Activated CD4-positive, alpha-beta T cell treated with anti-CD3 and anti-CD28 coated beads, Interleukin-2, amount 10 ng/mL, durations not matched to agents 7 days and 5 days (primary cell): ENCODE data around the gene NDUFB8. TPM values are rescaled to one million over a fixed set of nuclear protein-coding genes. Genes with fewer than 3 reads are reported as not detected.

Experiments used
- CTCF ChIA-PET: fragments of 350-600 bp; sonication (Branson Sonifier 250); formaldehyde crosslinking; loops from one replicate; lab custom pipeline; 2021; ENCODE audit warnings: antibody characterized with exemption; lab: Charles Lee
- POLR2A ChIA-PET: fragments of 350-600 bp; sonication (Branson Sonifier 250); formaldehyde crosslinking; loops from one replicate; lab custom pipeline; 2021; ENCODE audit warnings: antibody characterized with exemption; lab: Charles Lee
- DNase-seq: peaks from one replicate; pipeline ENCODE4 v3.0.0-alpha.2; 2020
- H3K27ac Mint-ChIP-seq: one replicate; pipeline ENCODE4 v1.8.0; 2021; ENCODE audit warnings: mild to moderate bottlenecking, moderate library complexity, mixed read lengths
- H3K27me3 Mint-ChIP-seq: one replicate; pipeline ENCODE4 v1.8.0; 2021; ENCODE audit warnings: mixed read lengths
- H3K36me3 Mint-ChIP-seq: one replicate; pipeline ENCODE4 v1.8.0; 2021; ENCODE audit warnings: low read depth, mixed read lengths
- H3K4me1 Mint-ChIP-seq: one replicate; pipeline ENCODE4 v1.8.0; 2021; ENCODE audit warnings: mixed read lengths
- H3K4me3 Mint-ChIP-seq: one replicate; pipeline ENCODE4 v1.8.0; 2021; ENCODE audit warnings: mild to moderate bottlenecking, moderate library complexity, mixed read lengths
- H3K9me3 Mint-ChIP-seq: one replicate; pipeline ENCODE4 v1.8.0; 2021; ENCODE audit warnings: mixed read lengths
- total RNA-seq, 2 experiments: library from RNA; stranded (reverse); gene quantifications; one replicate each; pipeline ENCODE4 v1.2.3, GENCODE V29; 2021

The NDUFB8 gene
- total RNA-seq, 2 experiments from 2014 or later: 241 to 267 TPM

GRCh38 chr10:100516847-100517246 lies 12.8 kb downstream of the NDUFB8 start:
- ChIA-PET CTCF (interaction anchor here (1.2 to 12.7 kb wide), 6 partner anchors 8 to 84 kb away, joined by 4 to 170 read pairs (median 20); partner anchors contain the start of genes HIF1AN, NDUFB8 and SEC31B), POLR2A (no interaction called here)
- Mint-ChIP-seq H3K9me3 (no peaks in the 10 kb centered on the region), H3K27me3 (no peaks in the 10 kb centered on the region), H3K4me1 (peaks cover 66% of the 10 kb centered on the region), H3K4me3 (no peak overlapping the region), H3K27ac (no peak overlapping the region), H3K36me3 (peaks cover 49% of the 10 kb centered on the region)
- no peak for DNase-seq

- peaks cover 73% of the 10 kb centered on the region for H3K4me1 Mint-ChIP-seq
- ChIA-PET POLR2A (no interaction called here), CTCF (interaction anchor here (0.8 to 12.7 kb wide), 5 partner anchors 9 to 432 kb away, joined by 3 to 170 read pairs (median 48); partner anchors contain the start of genes HIF1AN, NDUFB8 and SEC31B)
- no peaks in the 10 kb centered on the region for H3K27me3 Mint-ChIP-seq
- no peak overlapping the region for H3K4me3 Mint-ChIP-seq
- no peaks in the 10 kb centered on the region for H3K9me3 Mint-ChIP-seq
- peaks cover 50% of the 10 kb centered on the region for H3K36me3 Mint-ChIP-seq
- DNase-seq: no peak
- peak overlapping the region; percentile 21 for H3K27ac Mint-ChIP-seq
Observed at GRCh38 chr10:100515612-100516011, 14.1 kb downstream of the NDUFB8 start.

GRCh38 chr10:100510533-100511308 lies 18.9 kb downstream of the NDUFB8 start:
- Mint-ChIP-seq H3K4me1 (peaks cover 84% of the 10 kb centered on the region), H3K4me3 (peak overlapping the region; percentile 49), H3K36me3 (peaks cover 54% of the 10 kb centered on the region)

GRCh38 chr10:100509241-100509840 lies 20.3 kb downstream of the NDUFB8 start:
- Mint-ChIP-seq H3K4me1 (peaks cover 93% of the 10 kb centered on the region), H3K4me3 (peak overlapping the region; percentile 78), H3K27ac (peak overlapping the region; percentile 93), H3K27me3 (no peaks in the 10 kb centered on the region), H3K9me3 (no peaks in the 10 kb centered on the region), H3K36me3 (peaks cover 60% of the 10 kb centered on the region)
- ChIA-PET POLR2A (interaction anchor here (0.6 to 1.5 kb wide), 8 partner anchors 9 to 388 kb away, joined by 3 to 10 read pairs (median 4); partner anchors contain the start of gene HIF1AN), CTCF (interaction anchor here (0.6 to 12.7 kb wide), 26 partner anchors 9 to 283 kb away, joined by 3 to 170 read pairs (median 4); partner anchors contain the start of genes HIF1AN, NDUFB8, SCD and SEC31B)
- peak; percentile 83 for DNase-seq

More at GRCh38 chr10:100510533-100511308, 18.9 kb downstream of the NDUFB8 start:
- Mint-ChIP-seq H3K27me3 (no peaks in the 10 kb centered on the region), H3K9me3 (no peaks in the 10 kb centered on the region), H3K27ac (peak overlapping the region; percentile 93)
- POLR2A ChIA-PET: interaction anchor here (0.6 to 1.3 kb wide), 2 partner anchors 14 to 33 kb away, joined by 3 to 5 read pairs; no protein-coding TSS in a partner anchor
- CTCF ChIA-PET: interaction anchor here (0.6 to 12.7 kb wide), 9 partner anchors 12 to 166 kb away, joined by 3 to 170 read pairs (median 5); partner anchors contain the start of genes HIF1AN, NDUFB8 and SEC31B
- peak; percentile 89 for DNase-seq

GRCh38 chr10:100508691-100509150 lies 20.9 kb downstream of the NDUFB8 start:
- Mint-ChIP-seq H3K36me3 (peaks cover 63% of the 10 kb centered on the region), H3K9me3 (no peaks in the 10 kb centered on the region), H3K4me1 (peaks cover 95% of the 10 kb centered on the region), H3K4me3 (peak overlapping the region; percentile 78), H3K27ac (peak overlapping the region; percentile 93), H3K27me3 (no peaks in the 10 kb centered on the region)
- ChIA-PET CTCF (interaction anchor here (0.6 to 12.7 kb wide), 27 partner anchors 9 to 283 kb away, joined by 3 to 170 read pairs (median 4); partner anchors contain the start of genes HIF1AN, NDUFB8, SCD and SEC31B), POLR2A (interaction anchor here (0.6 to 1.5 kb wide), 8 partner anchors 10 to 388 kb away, joined by 3 to 10 read pairs (median 4); partner anchors contain the start of gene HIF1AN)
- DNase-seq: peak; percentile 82

GRCh38 chr10:100508266-100508665 lies 21.4 kb downstream of the NDUFB8 start:
- CTCF ChIA-PET: interaction anchor here (0.9 to 12.7 kb wide), 19 partner anchors 8 to 181 kb away, joined by 3 to 170 read pairs (median 7); partner anchors contain the start of genes HIF1AN, NDUFB8, SCD and SEC31B
- no peaks in the 10 kb centered on the region for H3K9me3 Mint-ChIP-seq
- H3K4me3 Mint-ChIP-seq: peak overlapping the region; percentile 78
- H3K27me3 Mint-ChIP-seq: no peaks in the 10 kb centered on the region
- no peak for DNase-seq
- peak overlapping the region; percentile 93 for H3K27ac Mint-ChIP-seq
- POLR2A ChIA-PET: interaction anchor here (1.0 to 1.5 kb wide), 4 partner anchors 10 to 167 kb away, joined by 3 to 10 read pairs (median 5); partner anchors contain the start of gene HIF1AN
- peaks cover 62% of the 10 kb centered on the region for H3K36me3 Mint-ChIP-seq
- H3K4me1 Mint-ChIP-seq: peaks cover 97% of the 10 kb centered on the region

- Mint-ChIP-seq H3K4me3 (peak overlapping the region; percentile 78), H3K4me1 (peaks cover 97% of the 10 kb centered on the region), H3K27me3 (no peaks in the 10 kb centered on the region), H3K36me3 (peaks cover 60% of the 10 kb centered on the region), H3K27ac (peak overlapping the region; percentile 93), H3K9me3 (no peaks in the 10 kb centered on the region)
- ChIA-PET POLR2A (interaction anchor here (0.7 kb wide), 1 partner anchor 221 kb away, joined by 3 read pairs; the partner anchor contains the start of gene BLOC1S2), CTCF (interaction anchor here (0.9 to 12.7 kb wide), 6 partner anchors 13 to 158 kb away, joined by 3 to 170 read pairs (median 60); partner anchors contain the start of genes HIF1AN, NDUFB8 and SEC31B)
- no peak for DNase-seq
Observed at GRCh38 chr10:100507357-100507732, 22.3 kb downstream of the NDUFB8 start.

- Mint-ChIP-seq H3K27ac (peak overlapping the region; percentile 93), H3K36me3 (peaks cover 60% of the 10 kb centered on the region), H3K4me1 (peaks cover 97% of the 10 kb centered on the region), H3K27me3 (no peaks in the 10 kb centered on the region), H3K4me3 (peak overlapping the region; percentile 78), H3K9me3 (no peaks in the 10 kb centered on the region)
- ChIA-PET CTCF (interaction anchor here (0.9 to 12.7 kb wide), 5 partner anchors 12 to 157 kb away, joined by 3 to 170 read pairs (median 69); partner anchors contain the start of genes NDUFB8 and SEC31B), POLR2A (interaction anchor here (0.7 kb wide), 1 partner anchor 220 kb away, joined by 3 read pairs; the partner anchor contains the start of gene BLOC1S2)
- DNase-seq: no peak
Observed at GRCh38 chr10:100506596-100507356, 22.9 kb downstream of the NDUFB8 start.

GRCh38 chr10:100505164-100505563 lies 24.5 kb downstream of the NDUFB8 start:
- no peaks in the 10 kb centered on the region for H3K9me3 Mint-ChIP-seq
- H3K4me1 Mint-ChIP-seq: peaks cover 91% of the 10 kb centered on the region
- H3K36me3 Mint-ChIP-seq: peaks cover 69% of the 10 kb centered on the region
- H3K4me3 Mint-ChIP-seq: peak overlapping the region; percentile 78
- no peaks in the 10 kb centered on the region for H3K27me3 Mint-ChIP-seq
- no peak for DNase-seq
- peak overlapping the region; percentile 93 for H3K27ac Mint-ChIP-seq
- CTCF ChIA-PET: interaction anchor here (0.9 to 1.4 kb wide), 3 partner anchors 14 to 74 kb away, joined by 3 to 5 read pairs (median 4); partner anchors contain the start of gene SEC31B
- POLR2A ChIA-PET: interaction anchor here (0.5 to 0.7 kb wide), 2 partner anchors 56 to 414 kb away, joined by 3 to 4 read pairs; no protein-coding TSS in a partner anchor

GRCh38 chr10:100504096-100504495 lies 25.6 kb downstream of the NDUFB8 start:
- ChIA-PET POLR2A (no interaction called here), CTCF (interaction anchor here (1.4 to 1.7 kb wide), 2 partner anchors 18 to 73 kb away, joined by 3 read pairs; no protein-coding TSS in a partner anchor)
- peaks cover 91% of the 10 kb centered on the region for H3K4me1 Mint-ChIP-seq
- H3K27ac Mint-ChIP-seq: peak overlapping the region; percentile 52
- H3K9me3 Mint-ChIP-seq: no peaks in the 10 kb centered on the region
- H3K4me3 Mint-ChIP-seq: no peak overlapping the region
- H3K27me3 Mint-ChIP-seq: no peaks in the 10 kb centered on the region
- DNase-seq: no peak
- peaks cover 78% of the 10 kb centered on the region for H3K36me3 Mint-ChIP-seq

- peak overlapping the region; percentile 42 for H3K27ac Mint-ChIP-seq
- no peaks in the 10 kb centered on the region for H3K9me3 Mint-ChIP-seq
- no peak overlapping the region for H3K4me3 Mint-ChIP-seq
- peaks cover 92% of the 10 kb centered on the region for H3K4me1 Mint-ChIP-seq
- no peak for DNase-seq
- POLR2A ChIA-PET: no interaction called here
- no peaks in the 10 kb centered on the region for H3K27me3 Mint-ChIP-seq
- peaks cover 83% of the 10 kb centered on the region for H3K36me3 Mint-ChIP-seq
- CTCF ChIA-PET: interaction anchor here (0.7 to 1.7 kb wide), 3 partner anchors 15 to 145 kb away, joined by 3 read pairs; no protein-coding TSS in a partner anchor
Observed at GRCh38 chr10:100502926-100503494, 26.7 kb downstream of the NDUFB8 start.
